ENCODE data around the gene GDPD5.
A peak's percentile ranks its signal among the peaks of the same experiment; 100 is the strongest.

The GDPD5 gene

DNA sequence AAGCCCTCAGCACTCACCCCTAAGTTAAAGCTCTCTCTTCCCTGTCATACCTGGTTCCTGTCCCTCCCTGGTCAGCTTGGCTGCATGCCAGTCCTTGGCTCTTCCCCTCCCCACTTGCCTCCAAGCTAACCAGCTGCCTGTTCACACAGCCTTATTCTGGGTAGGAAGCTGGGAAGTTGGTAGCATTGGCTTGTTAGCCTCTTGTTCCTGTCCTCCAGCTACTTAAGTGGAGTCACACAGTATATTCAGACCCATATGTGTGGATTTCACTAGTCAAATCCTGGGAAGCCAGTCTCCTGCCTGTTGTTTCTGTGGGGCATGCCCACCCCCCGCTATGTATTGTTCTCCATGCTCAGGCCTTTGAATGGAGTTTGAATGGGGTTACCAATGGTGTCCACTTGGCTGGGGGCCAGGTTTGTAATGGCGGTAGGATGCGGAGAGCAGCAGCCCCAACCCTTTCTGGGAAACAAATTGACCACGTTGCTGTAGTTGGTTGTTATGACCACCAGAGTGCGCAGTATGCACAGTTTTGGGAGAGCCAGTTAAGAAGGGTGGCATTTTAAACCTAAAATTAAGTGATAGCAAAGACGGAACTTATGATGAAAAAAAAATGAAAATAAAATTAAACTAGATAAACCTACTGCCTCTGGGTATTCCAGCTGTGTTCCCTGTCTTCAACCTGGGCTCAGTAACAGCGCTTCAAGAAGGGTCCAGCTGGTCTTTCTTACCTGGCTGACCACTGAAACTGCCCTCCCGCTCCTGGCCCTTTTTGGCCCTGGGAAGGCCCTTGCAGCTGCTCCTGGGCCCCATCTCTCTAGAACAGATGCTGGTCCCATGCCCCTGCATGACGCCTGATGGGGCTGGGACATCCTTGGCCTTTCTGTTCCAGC, 137.1 kb downstream of the GDPD5 start:
- peak; percentile 64 for DNase-seq

DNA sequence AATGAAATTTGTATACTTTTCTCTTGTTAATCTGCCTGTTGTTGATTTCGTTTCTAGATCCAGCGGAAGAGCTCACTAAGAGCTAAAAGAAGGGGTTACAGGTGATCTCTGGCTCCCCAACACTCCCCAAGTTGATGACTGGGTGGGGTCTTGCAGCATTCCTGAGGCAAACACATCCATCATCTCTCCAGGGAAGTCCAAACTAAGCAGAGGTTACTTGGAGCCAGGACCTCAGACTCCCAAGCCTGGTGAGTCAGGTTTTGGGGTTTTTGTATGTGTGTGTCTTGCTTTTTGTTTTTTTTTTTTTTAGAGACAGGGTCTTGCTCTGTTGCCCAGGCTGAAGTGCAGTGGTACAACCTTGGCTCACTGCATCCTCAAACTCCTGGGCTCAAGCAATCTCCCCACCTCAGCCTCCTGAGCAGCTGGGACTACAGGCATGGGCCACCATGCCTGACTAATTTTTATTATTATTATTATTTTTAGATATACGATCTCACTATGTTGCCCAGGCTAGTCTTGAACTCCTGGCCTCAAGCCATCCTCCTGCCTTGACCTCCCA, 137.9 kb downstream of the GDPD5 start:
- no peak for DNase-seq

DNA sequence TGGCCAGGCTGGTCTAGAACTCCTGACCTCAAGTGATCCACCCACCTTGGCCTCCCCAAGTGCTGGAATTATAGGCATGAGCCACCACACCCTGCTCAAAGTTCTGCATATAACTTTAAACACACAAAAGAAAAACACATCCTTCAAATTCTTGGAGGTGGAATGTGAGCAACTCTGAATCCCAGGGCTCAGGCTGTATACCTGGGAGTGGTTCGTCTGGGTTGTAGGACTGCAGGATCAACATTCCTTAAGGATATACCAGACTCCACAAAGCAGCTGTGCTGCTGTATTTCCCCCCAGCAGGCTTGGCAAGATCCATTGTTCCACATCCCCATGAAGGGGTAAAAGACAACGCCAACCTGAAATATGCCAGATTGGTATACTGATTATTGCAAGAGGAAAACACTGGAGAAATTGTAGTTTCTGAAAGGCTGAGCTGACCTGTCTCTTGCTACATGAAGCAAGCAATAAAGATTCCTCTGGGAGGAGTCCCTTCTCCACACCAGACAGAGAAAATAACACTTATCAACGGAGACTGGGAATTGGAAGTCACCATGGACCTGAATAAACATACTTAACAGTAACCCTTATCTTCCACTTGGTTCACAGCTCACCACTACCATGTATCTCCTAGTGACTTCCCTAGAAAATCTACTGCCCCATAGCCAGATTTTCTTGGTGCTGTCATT, 138.7 kb downstream of the GDPD5 start:
- no peak for DNase-seq
